Measurements from ENCODE around the gene RAP1GAP. TPM values are rescaled to one million over a fixed set of nuclear protein-coding genes. Genes with fewer than 3 reads are reported as not detected.
A peak's percentile ranks its signal among the peaks of the same experiment; 100 is the strongest.

RAP1GAP gene
- total RNA-seq, 3 donors from 2014 or later: 0.32 to 7.2 (median 6.0) TPM

DNA sequence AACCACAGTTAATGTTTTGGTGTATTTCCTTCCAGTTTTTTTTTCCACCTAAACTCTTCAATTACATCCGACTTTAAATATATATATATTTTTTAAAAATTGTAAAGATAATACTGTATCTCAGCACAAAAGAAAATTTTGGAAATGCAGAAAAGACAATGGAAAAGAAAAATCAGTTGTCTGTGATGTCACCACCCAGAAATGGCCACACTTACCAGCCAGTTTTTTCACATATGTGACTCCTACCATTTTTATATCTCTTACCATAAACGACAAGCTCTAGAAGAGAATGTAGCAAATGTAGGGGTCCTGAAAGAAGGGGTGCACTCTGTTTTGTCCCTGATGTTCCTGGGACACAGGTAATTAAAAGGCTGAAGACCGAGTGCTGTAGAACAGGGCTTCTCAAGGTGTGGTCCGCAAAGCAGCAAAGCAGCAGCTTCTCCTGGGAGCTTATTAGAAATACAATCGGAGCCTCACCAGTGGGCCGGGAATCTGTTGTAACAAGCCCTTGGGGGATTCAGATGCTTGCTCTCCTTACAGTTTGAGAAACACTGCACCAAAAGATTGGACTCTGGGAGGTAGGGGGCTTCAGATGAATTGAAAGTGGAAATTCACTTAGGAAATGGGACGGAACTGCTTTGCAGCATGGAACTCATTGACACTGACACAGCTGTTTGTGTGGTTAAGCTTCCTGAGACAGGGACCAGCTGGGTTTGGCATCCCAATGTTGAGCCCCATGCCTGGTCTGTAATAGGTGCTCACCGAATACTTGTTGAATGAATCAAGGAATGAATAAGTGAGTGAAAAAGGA, 115.8 kb downstream of the RAP1GAP start:
- Histone ChIP-seq H3K9me3 (no peaks in the 10 kb centered on the region), H3K4me3 (no peak overlapping the region), H3K4me1 (no peaks in the 10 kb centered on the region), H3K27me3 (no peaks in the 10 kb centered on the region), H3K27ac (no peak overlapping the region), H3K36me3 (no peaks in the 10 kb centered on the region)
- intact Hi-C loops (cut with DNase I; ENCODE audit: low total_unique reads): no loop called here
- no peak for DNase-seq (ENCODE audit: low spot score in 2 of 2)
- TF ChIP-seq POLR2A (IDR thresholded peaks at IDR 0.05): no peak
- TF ChIP-seq CTCF (IDR thresholded peaks at IDR 0.05): no peak
- TF ChIP-seq POLR2AphosphoS5 (IDR thresholded peaks at IDR 0.05): no peak

DNA sequence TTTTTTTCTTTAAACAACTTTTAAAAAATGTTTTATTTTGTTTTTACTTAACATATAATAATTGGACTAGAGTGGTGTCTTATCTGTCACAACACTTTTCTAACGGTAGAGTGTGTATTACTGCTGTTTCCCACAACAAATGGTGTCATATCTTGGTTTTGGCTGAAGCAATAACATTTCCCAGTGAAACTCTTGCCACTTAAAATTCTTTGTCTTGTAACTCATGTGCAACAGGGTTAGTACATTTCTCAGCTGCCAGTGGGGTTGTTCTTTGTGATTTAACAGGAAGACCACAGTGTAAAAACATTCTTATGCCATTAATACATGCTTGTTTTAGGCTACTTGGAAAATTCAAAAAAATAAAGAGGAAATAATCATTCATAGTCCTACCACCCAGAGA, 116.4 kb downstream of the RAP1GAP start:
- no peak overlapping the region for H3K4me3 ChIP-seq
- no peak for TF ChIP-seq POLR2A (IDR thresholded peaks at IDR 0.05)
- TF ChIP-seq CTCF (IDR thresholded peaks at IDR 0.05): no peak
- TF ChIP-seq POLR2AphosphoS5 (IDR thresholded peaks at IDR 0.05): no peak
- intact Hi-C loops (cut with DNase I; ENCODE audit: low total_unique reads): no loop called here
- no peaks in the 10 kb centered on the region for H3K27me3 ChIP-seq
- no peaks in the 10 kb centered on the region for H3K4me1 ChIP-seq
- no peak for DNase-seq (ENCODE audit: low spot score in 2 of 2)
- no peaks in the 10 kb centered on the region for H3K36me3 ChIP-seq
- H3K27ac ChIP-seq: no peak overlapping the region
- no peaks in the 10 kb centered on the region for H3K9me3 ChIP-seq

DNA sequence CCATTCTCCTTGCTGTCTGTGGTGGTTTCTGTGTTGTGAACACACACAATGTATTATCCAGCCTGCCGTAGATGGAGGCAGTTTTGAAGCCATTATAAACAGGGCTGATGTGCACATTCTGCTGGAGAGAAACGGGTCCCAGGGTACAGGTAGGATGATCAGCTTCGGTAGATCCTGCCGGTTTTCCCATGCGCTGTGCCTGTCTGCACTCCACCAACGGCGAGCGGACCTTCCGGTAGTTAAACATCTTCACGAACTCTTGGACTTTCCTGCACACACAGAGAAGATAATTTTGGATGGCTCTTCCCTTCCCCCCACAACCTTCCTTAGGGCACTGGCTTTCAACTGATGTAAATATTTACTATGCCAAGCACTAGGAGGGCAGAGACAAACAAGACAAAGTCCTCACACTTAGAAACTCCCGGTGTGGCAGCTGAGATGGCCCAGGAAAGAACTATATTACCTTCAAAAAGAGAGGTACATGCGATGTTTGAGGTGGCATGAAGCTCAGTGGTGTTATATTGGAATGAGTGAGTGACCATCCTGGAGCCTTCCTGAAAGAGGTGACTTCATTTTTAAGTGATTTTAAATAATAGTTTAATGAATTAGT, 118.2 kb downstream of the RAP1GAP start:
- no peaks in the 10 kb centered on the region for H3K36me3 ChIP-seq
- peak overlapping the region in 2 of 3 donors; percentile 9 to 33 for H3K4me3 ChIP-seq
- no peaks in the 10 kb centered on the region for H3K9me3 ChIP-seq
- H3K27ac ChIP-seq: no peak overlapping the region
- no peak for DNase-seq (ENCODE audit: low spot score in 2 of 2)
- H3K4me1 ChIP-seq: no peaks in the 10 kb centered on the region
- TF ChIP-seq POLR2AphosphoS5 (IDR thresholded peaks at IDR 0.05) (no peak), CTCF (IDR thresholded peaks at IDR 0.05) (no peak), POLR2A (IDR thresholded peaks at IDR 0.05) (no peak)
- intact Hi-C loops (cut with DNase I; ENCODE audit: low total_unique reads): no loop called here
- H3K27me3 ChIP-seq: no peaks in the 10 kb centered on the region

DNA sequence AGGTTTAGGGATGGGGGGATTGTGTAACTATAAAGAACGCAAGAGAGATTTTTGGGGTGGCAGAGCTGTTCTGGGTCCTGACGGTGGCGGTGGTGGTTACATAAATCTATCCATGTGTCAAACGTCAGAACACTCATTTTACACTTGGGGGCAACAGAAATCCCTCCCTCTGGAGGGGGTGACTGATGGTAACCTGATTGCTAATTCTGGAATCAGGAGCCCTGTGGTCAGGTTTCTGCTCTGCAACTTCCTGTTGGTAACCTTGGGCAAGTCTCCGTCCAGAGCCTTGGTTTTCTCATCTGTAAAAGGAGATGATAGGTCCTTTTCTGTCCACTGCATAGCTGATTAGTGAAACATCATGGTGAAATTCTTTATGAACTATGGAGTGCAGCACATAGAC, 119.1 kb downstream of the RAP1GAP start:
- Histone ChIP-seq H3K36me3 (no peaks in the 10 kb centered on the region), H3K4me3 (peak overlapping the region in 1 of 3 donors; percentile 9), H3K9me3 (no peaks in the 10 kb centered on the region), H3K27ac (no peak overlapping the region), H3K4me1 (no peaks in the 10 kb centered on the region), H3K27me3 (no peaks in the 10 kb centered on the region)
- intact Hi-C loops (cut with DNase I; ENCODE audit: low total_unique reads): no loop called here
- TF ChIP-seq CTCF (IDR thresholded peaks at IDR 0.05) (no peak), POLR2AphosphoS5 (IDR thresholded peaks at IDR 0.05) (no peak), POLR2A (IDR thresholded peaks at IDR 0.05) (no peak)
- DNase-seq (ENCODE audit: low spot score in 2 of 2): no peak

GRCh38 chr1:21547876-21548275, 121.3 kb downstream of the RAP1GAP start:
- Histone ChIP-seq H3K27ac (peak overlapping the region in 1 of 2 donors; percentile 84), H3K27me3 (no peaks in the 10 kb centered on the region), H3K36me3 (no peaks in the 10 kb centered on the region), H3K4me1 (peaks cover 3 to 12% of the 10 kb centered on the region in 2 donors), H3K9me3 (no peaks in the 10 kb centered on the region), H3K4me3 (no peak overlapping the region)
- DNase-seq (ENCODE audit: low spot score in 2 of 2): no peak
- TF ChIP-seq POLR2AphosphoS5 (IDR thresholded peaks at IDR 0.05) (no peak), CTCF (IDR thresholded peaks at IDR 0.05) (no peak), POLR2A (IDR thresholded peaks at IDR 0.05) (no peak)
- intact Hi-C loops (cut with DNase I; ENCODE audit: low total_unique reads): no loop called here
